Measurements from ENCODE around the gene SGK2. TPM values are rescaled to one million over a fixed set of nuclear protein-coding genes. Genes with fewer than 3 reads are reported as not detected.
"Not testable (repeated sequence)": the region's sequence is repeated elsewhere in the genome, so short reads cannot be mapped to it uniquely, and the experiment has no call there.

The SGK2 gene
- total and polyA plus RNA-seq, 2 donors, result 0.09 to 1.2 TPM

DNA sequence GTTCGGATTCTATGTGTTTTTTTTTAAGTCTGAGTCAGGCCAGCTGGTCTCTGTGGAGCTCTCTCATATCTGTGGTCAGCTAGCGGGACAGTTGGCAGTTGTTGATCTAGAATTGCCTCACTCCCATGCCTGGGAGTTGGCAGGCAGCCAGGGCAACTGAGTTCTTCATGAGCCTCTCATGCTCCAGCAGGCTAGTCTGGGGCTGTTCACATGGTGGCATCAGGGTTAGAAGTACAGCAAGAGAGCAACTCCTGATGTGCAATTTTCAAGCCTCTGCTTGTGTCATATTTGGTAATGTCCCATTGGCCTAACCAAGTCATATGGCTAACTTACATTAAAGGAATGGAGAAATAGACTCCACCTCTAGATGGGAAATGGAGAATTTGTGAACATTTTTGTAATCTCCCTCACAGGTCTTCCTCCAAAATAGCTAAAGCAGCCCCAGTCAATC is 25.2 kb downstream of the SGK2 start:
- H3K36me3 ChIP-seq (ENCODE audit: control insufficient read depth in 2 of 2, insufficient read depth in 2 of 2, low read length in 1 of 2), result no peaks in the 10 kb centered on the region
- WGBS, result 84% methylated on average over 2 of the region's 2 CpGs
- H3K4me1 ChIP-seq (ENCODE audit: control insufficient read depth in 2 of 2, insufficient read depth in 2 of 2, low read length in 2 of 2), result no peaks in the 10 kb centered on the region
- H3K9me3 ChIP-seq (ENCODE audit: control insufficient read depth in 2 of 2, insufficient read depth in 1 of 2, low read length in 1 of 2), result no peaks in the 10 kb centered on the region
- no peak for DNase-seq (ENCODE audit: low read depth in 6 of 9, low spot score in 9 of 9)
- H3K4me3 ChIP-seq (ENCODE audit: low read length in 2 of 2), result no peak overlapping the region
- no peaks in the 10 kb centered on the region for H3K27me3 ChIP-seq (ENCODE audit: control insufficient read depth in 2 of 2, insufficient read depth in 1 of 2, low read length in 1 of 2)
- no peak overlapping the region for H3K27ac ChIP-seq (ENCODE audit: low read depth in 1 of 2, low read length in 1 of 2)

DNA sequence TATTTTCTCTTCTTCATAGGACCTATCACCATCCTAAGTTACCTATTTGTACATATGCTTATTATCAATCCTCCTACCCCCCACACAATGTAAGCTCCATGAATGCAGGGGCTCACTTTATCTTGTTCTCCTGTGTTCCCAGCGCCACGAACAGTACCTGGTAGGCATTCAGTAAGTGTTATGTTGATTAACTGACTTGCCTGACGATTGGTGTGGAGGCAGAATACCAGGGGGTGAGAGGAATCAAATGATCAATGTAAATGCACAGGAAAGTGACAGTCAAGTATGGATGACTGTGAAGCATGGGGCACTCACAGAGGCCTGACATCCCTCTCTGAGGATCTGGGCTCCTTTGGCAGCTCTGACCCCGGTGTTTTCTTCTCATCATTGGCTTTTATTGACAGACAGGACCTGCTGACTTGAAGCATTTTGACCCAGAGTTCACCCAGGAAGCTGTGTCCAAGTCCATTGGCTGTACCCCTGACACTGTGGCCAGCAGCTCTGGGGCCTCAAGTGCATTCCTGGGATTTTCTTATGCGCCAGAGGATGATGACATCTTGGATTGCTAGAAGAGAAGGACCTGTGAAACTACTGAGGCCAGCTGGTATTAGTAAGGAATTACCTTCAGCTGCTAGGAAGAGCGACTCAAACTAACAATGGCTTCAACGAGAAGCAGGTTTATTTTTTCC is 25.8 kb downstream of the SGK2 start:
- 90% methylated on average over 7 of the region's 7 CpGs for WGBS
- Histone ChIP-seq H3K9me3 (ENCODE audit: control insufficient read depth in 2 of 2, insufficient read depth in 1 of 2, low read length in 1 of 2) (no peaks in the 10 kb centered on the region), H3K4me1 (ENCODE audit: control insufficient read depth in 2 of 2, insufficient read depth in 2 of 2, low read length in 2 of 2) (no peaks in the 10 kb centered on the region), H3K36me3 (ENCODE audit: control insufficient read depth in 2 of 2, insufficient read depth in 2 of 2, low read length in 1 of 2) (no peaks in the 10 kb centered on the region), H3K4me3 (ENCODE audit: low read length in 2 of 2) (no peak overlapping the region), H3K27ac (ENCODE audit: low read depth in 1 of 2, low read length in 1 of 2) (no peak overlapping the region), H3K27me3 (ENCODE audit: control insufficient read depth in 2 of 2, insufficient read depth in 1 of 2, low read length in 1 of 2) (no peaks in the 10 kb centered on the region)
- no peak for DNase-seq (ENCODE audit: low read depth in 6 of 9, low spot score in 9 of 9)

DNA sequence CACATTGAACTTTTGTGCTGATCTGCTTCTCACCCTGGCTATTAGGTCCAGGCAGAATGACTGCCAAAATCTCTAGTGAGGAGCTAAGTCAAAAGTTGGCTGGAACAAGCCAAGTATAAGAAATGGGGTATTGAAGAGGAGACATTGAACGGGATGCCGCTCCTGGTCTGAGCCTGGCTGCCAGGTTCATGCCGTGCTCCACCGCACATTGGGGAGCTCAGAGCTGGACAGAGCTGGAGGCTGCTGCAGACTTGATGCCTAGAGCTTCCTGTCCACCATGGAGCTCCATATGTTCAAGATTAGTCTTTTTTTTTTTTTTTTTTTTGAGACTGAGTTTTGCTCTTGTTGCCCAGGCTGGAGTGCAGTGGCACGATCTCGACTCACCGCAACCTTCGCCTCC is 27.8 kb downstream of the SGK2 start:
- Histone ChIP-seq H3K36me3 (ENCODE audit: control insufficient read depth in 2 of 2, insufficient read depth in 2 of 2, low read length in 1 of 2) (no peaks in the 10 kb centered on the region), H3K27ac (ENCODE audit: low read depth in 1 of 2, low read length in 1 of 2) (no peak overlapping the region), H3K27me3 (ENCODE audit: control insufficient read depth in 2 of 2, insufficient read depth in 1 of 2, low read length in 1 of 2) (no peaks in the 10 kb centered on the region), H3K9me3 (ENCODE audit: control insufficient read depth in 2 of 2, insufficient read depth in 1 of 2, low read length in 1 of 2) (no peaks in the 10 kb centered on the region), H3K4me1 (ENCODE audit: control insufficient read depth in 2 of 2, insufficient read depth in 2 of 2, low read length in 2 of 2) (peaks cover 4 to 5% of the 10 kb centered on the region in 2 donors), H3K4me3 (ENCODE audit: low read length in 2 of 2) (no peak overlapping the region)
- no peak for DNase-seq (ENCODE audit: low read depth in 6 of 9, low spot score in 9 of 9)
- WGBS, result 85% methylated on average over 8 of the region's 8 CpGs

DNA sequence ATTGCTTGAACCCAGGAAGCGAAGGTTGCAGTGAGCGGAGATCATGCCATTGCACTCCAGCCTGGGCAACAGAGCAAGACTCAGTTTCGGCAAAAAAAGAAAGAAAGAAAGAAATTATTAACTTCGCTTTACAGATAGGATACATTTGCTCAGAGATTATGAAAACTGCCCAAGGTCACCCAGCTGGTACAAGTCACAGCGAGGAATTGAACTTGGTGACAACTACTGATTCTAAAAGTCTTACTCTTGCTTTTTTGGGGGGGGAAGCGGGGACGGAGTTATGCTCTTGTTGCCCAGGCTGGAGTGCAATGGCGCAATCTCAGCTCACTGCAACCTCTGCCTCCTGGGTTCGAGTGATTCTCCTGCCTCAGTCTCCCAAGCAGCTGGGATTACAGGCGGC is 29.7 kb downstream of the SGK2 start:
- not testable (repeated sequence) for H3K4me3 ChIP-seq (ENCODE audit: low read length in 2 of 2); DNase-seq (ENCODE audit: low read depth in 6 of 9, low spot score in 9 of 9); H3K27me3 ChIP-seq (ENCODE audit: control insufficient read depth in 2 of 2, insufficient read depth in 1 of 2, low read length in 1 of 2); H3K4me1 ChIP-seq (ENCODE audit: control insufficient read depth in 2 of 2, insufficient read depth in 2 of 2, low read length in 2 of 2); H3K9me3 ChIP-seq (ENCODE audit: control insufficient read depth in 2 of 2, insufficient read depth in 1 of 2, low read length in 1 of 2); H3K36me3 ChIP-seq (ENCODE audit: control insufficient read depth in 2 of 2, insufficient read depth in 2 of 2, low read length in 1 of 2); H3K27ac ChIP-seq (ENCODE audit: low read depth in 1 of 2, low read length in 1 of 2)
- over 99% methylated on average over 10 of the region's 10 CpGs for WGBS

DNA sequence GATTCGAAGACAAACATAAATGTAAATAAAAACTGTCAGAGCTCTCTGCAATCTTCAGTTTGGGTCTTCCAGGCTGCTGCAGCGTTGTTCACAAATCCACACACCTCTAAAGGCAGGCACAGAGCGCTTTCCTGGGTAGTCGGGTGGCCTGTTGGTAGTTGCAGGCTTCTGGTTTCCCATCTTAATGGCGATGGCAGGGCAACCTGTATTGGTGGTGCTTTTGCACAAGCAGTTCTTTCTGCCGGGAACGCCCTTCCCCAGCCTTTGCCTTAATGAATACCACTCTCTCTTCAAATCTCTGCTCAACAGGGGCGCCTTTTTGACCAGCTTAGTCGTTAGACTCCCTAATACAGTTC is 31.2 kb downstream of the SGK2 start:
- H3K27me3 ChIP-seq (ENCODE audit: control insufficient read depth in 2 of 2, insufficient read depth in 1 of 2, low read length in 1 of 2), result no peaks in the 10 kb centered on the region
- no peaks in the 10 kb centered on the region for H3K9me3 ChIP-seq (ENCODE audit: control insufficient read depth in 2 of 2, insufficient read depth in 1 of 2, low read length in 1 of 2)
- WGBS, result 36% methylated on average over 9 of the region's 9 CpGs
- peak overlapping the region; percentile 53 to 67 for H3K4me3 ChIP-seq (ENCODE audit: low read length in 2 of 2)
- H3K4me1 ChIP-seq (ENCODE audit: control insufficient read depth in 2 of 2, insufficient read depth in 2 of 2, low read length in 2 of 2), result peaks cover 4 to 5% of the 10 kb centered on the region in 2 donors
- H3K36me3 ChIP-seq (ENCODE audit: control insufficient read depth in 2 of 2, insufficient read depth in 2 of 2, low read length in 1 of 2), result peaks cover 0 to 2% of the 10 kb centered on the region in 2 donors
- no peak for DNase-seq (ENCODE audit: low read depth in 6 of 9, low spot score in 9 of 9)
- peak overlapping the region; percentile 69 to 87 for H3K27ac ChIP-seq (ENCODE audit: low read depth in 1 of 2, low read length in 1 of 2)

DNA sequence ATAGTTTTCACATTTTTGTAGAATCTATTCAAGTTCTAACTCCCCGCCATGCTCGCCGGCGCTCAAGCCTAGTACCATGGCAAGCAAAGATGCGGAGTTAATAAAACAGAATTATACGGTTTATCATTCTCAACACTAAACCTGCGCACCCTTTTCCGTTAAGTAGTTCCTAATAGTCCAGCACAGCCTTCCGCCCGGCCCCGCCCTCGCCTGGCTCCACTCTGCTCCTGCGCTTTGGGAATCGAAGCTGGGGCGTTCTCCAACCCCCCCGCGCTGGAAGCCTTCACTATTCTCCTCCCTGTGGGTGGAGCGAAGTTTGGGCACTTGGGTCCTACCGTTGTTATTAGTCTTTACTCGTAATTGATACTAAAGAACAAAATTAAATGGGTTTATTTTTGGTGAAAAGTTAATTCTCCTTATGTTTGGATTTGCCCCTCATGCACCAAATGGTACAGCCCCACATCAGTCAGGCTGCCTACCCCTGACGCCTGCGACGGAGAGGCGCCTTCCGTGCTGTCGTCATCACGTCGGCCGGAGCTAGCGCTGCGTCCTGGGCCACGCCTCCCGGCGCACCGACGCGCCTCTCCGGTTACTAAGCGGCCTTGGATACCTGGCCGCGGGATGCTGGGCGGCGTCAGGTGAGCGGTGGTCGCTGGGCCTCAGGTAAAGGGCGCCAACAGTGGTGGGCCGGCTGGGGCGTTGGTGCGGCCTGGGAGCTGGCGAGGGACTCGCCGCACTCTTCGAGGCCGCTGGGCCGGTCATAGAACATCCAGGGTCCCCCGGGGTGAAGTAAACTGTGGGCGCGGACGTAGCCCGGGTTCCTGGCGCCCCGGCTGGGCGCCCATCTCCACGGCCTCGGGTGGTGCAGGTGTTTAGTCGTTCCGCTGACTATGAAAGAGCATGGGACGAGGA is 31.8 kb downstream of the SGK2 start, which contains the start of gene IFT52:
TSS of gene IFT52 (plus strand) at position 546 of the 912 bp plus-strand sequence. CDS start 3,762 bp downstream, outside the sequence.
- under 1% methylated on average over 68 of the region's 68 CpGs for WGBS
- DNase-seq (ENCODE audit: low read depth in 6 of 9, low spot score in 9 of 9), result peak; percentile 83 to 94 (median 86)
- Histone ChIP-seq H3K4me3 (ENCODE audit: low read length in 2 of 2) (peak within 1 kb of the TSS; percentile 53 to 67), H3K27me3 (ENCODE audit: control insufficient read depth in 2 of 2, insufficient read depth in 1 of 2, low read length in 1 of 2) (no peaks in the 10 kb centered on the region), H3K36me3 (ENCODE audit: control insufficient read depth in 2 of 2, insufficient read depth in 2 of 2, low read length in 1 of 2) (peaks cover 0 to 2% of the 10 kb centered on the region in 2 donors), H3K9me3 (ENCODE audit: control insufficient read depth in 2 of 2, insufficient read depth in 1 of 2, low read length in 1 of 2) (no peaks in the 10 kb centered on the region), H3K4me1 (ENCODE audit: control insufficient read depth in 2 of 2, insufficient read depth in 2 of 2, low read length in 2 of 2) (peaks cover 4 to 5% of the 10 kb centered on the region in 2 donors), H3K27ac (ENCODE audit: low read depth in 1 of 2, low read length in 1 of 2) (peak within 1 kb of the TSS; percentile 69 to 87)

DNA sequence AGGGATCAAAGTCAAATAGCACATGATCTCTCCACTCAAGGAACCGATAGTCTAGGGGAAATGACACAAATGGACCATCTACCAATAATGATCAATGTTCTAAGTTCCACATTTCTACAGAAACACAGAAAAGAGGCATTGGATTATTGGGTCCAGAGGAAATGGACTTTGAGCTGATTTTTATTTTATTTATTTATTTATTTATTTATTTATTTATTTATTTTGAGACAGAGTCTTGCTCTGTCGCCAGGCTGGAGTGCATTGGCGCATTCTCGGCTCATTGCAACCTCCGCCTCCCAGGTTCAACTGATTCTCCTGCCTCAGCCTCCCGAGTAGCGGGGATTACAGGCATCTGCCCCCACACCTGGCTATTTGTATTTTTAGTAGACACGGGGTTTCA is 43.1 kb downstream of the SGK2 start:
- H3K27ac ChIP-seq (ENCODE audit: low read depth in 1 of 2, low read length in 1 of 2); H3K4me3 ChIP-seq (ENCODE audit: low read length in 2 of 2); H3K27me3 ChIP-seq (ENCODE audit: control insufficient read depth in 2 of 2, insufficient read depth in 1 of 2, low read length in 1 of 2); H3K9me3 ChIP-seq (ENCODE audit: control insufficient read depth in 2 of 2, insufficient read depth in 1 of 2, low read length in 1 of 2); DNase-seq (ENCODE audit: low read depth in 6 of 9, low spot score in 9 of 9); H3K4me1 ChIP-seq (ENCODE audit: control insufficient read depth in 2 of 2, insufficient read depth in 2 of 2, low read length in 2 of 2): not testable (repeated sequence)
- peaks cover 12 to 16% of the 10 kb centered on the region in 2 donors for H3K36me3 ChIP-seq (ENCODE audit: control insufficient read depth in 2 of 2, insufficient read depth in 2 of 2, low read length in 1 of 2)
- WGBS, result 84% methylated on average over 8 of the region's 8 CpGs

DNA sequence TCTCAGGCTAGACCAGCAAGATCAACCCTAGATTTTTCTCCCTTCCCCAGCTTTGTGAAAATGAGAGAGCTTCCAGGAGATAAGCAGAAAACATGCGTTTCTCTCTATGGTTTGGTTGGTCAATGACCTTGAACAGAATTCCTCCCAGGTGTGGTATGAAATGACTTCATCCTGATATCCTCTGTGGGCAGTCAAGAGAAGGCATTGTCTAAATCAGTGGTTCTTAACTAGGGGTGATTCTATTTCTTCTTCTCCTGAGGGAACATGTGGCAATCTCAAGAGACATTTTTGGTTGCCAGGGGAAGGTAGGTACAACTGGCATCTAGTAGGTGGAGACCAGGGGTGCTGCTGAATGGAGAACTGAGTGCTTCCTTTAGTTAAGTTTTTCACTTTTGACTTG is 44.3 kb downstream of the SGK2 start:
- H3K4me3 ChIP-seq (ENCODE audit: low read length in 2 of 2), result no peak overlapping the region
- peaks cover 7 to 16% of the 10 kb centered on the region in 2 donors for H3K36me3 ChIP-seq (ENCODE audit: control insufficient read depth in 2 of 2, insufficient read depth in 2 of 2, low read length in 1 of 2)
- H3K9me3 ChIP-seq (ENCODE audit: control insufficient read depth in 2 of 2, insufficient read depth in 1 of 2, low read length in 1 of 2), result no peaks in the 10 kb centered on the region
- H3K27me3 ChIP-seq (ENCODE audit: control insufficient read depth in 2 of 2, insufficient read depth in 1 of 2, low read length in 1 of 2), result no peaks in the 10 kb centered on the region
- no peak for DNase-seq (ENCODE audit: low read depth in 6 of 9, low spot score in 9 of 9)
- no peaks in the 10 kb centered on the region for H3K4me1 ChIP-seq (ENCODE audit: control insufficient read depth in 2 of 2, insufficient read depth in 2 of 2, low read length in 2 of 2)
- no peak overlapping the region for H3K27ac ChIP-seq (ENCODE audit: low read depth in 1 of 2, low read length in 1 of 2)
- 96% methylated on average over 1 of the region's 1 CpG for whole genome bisulfite sequencing

DNA sequence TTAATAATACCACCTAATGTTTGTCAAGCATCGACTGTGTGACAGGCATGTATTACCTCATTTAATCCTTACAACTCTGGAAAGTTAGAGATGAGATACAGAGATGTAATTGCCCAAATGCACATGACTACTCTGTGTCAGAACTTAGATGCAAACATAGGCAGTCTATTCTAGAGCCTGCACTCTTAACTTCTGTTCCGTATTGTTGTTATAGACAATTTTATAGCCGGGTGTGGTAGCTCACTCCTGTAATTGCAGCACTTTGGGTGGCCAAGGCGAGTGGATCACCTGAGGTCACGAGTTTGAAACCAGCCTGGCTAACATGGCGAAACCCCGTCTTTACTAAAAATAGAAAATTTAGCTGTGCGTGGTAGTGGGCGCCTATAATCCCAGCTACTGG is 46.9 kb downstream of the SGK2 start:
- no peak overlapping the region for H3K27ac ChIP-seq (ENCODE audit: low read depth in 1 of 2, low read length in 1 of 2)
- H3K4me1 ChIP-seq (ENCODE audit: control insufficient read depth in 2 of 2, insufficient read depth in 2 of 2, low read length in 2 of 2), result no peaks in the 10 kb centered on the region
- peaks cover 7 to 12% of the 10 kb centered on the region in 2 donors for H3K36me3 ChIP-seq (ENCODE audit: control insufficient read depth in 2 of 2, insufficient read depth in 2 of 2, low read length in 1 of 2)
- 99% methylated on average over 9 of the region's 9 CpGs for WGBS
- no peak for DNase-seq (ENCODE audit: low read depth in 6 of 9, low spot score in 9 of 9)
- no peaks in the 10 kb centered on the region for H3K9me3 ChIP-seq (ENCODE audit: control insufficient read depth in 2 of 2, insufficient read depth in 1 of 2, low read length in 1 of 2)
- H3K27me3 ChIP-seq (ENCODE audit: control insufficient read depth in 2 of 2, insufficient read depth in 1 of 2, low read length in 1 of 2), result no peaks in the 10 kb centered on the region
- no peak overlapping the region for H3K4me3 ChIP-seq (ENCODE audit: low read length in 2 of 2)

All from thymus (tissue), 11 donors.